DMS53 treated with DMSO at 0.1 percent for 48 hours (cell line): ENCODE data around the gene PCCA.
"Not testable (repeated sequence)": the region's sequence is repeated elsewhere in the genome, so short reads cannot be mapped to it uniquely, and the experiment has no call there.

ENCODE experiments used
- DNase-seq: peaks from one replicate; lab custom pipeline; 2025; ENCODE audit not compliant: unreplicated experiment; lab: John Stamatoyannopoulos, UW

The PCCA gene

DNA sequence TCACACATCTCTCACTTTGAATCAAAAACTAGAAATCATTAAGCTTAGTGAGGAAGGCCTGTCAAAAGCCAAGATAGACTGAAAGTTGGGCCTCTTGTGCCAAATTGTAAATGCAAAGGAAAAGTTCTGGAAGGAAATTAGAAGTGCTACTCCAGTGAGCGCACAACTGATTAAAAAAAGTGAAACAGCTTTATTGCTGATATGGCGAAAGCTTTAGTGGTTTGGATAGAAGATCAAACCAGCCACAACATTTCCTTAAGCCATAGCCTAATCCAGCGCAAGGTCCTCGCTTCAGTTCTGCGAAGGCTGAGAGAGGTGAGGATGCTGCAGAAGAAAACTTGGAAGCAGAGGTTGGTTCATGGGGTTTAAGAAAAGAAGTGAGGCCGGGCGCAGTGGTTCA is 7.6 kb downstream of the PCCA start:
- no peak for DNase-seq

DNA sequence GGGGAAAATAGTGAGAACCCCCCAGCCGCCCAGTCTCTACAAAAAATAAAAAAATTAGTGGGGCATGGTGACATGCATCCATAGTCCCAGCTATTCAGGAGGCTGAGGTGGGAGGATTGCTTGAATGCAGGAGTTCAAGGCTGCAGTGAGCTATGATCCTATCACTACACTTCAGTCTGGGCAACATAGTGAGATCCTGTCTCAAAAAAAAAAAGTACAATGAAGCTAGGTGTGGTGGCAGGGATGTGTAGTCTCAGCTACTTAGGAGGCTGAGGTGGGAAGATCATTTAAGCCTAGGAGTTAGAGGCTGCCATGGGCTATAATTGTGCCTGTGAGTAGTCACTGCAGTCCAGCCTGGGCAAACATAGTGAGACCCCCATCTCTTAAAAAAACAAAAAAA is 8.9 kb downstream of the PCCA start:
- no peak for DNase-seq

DNA sequence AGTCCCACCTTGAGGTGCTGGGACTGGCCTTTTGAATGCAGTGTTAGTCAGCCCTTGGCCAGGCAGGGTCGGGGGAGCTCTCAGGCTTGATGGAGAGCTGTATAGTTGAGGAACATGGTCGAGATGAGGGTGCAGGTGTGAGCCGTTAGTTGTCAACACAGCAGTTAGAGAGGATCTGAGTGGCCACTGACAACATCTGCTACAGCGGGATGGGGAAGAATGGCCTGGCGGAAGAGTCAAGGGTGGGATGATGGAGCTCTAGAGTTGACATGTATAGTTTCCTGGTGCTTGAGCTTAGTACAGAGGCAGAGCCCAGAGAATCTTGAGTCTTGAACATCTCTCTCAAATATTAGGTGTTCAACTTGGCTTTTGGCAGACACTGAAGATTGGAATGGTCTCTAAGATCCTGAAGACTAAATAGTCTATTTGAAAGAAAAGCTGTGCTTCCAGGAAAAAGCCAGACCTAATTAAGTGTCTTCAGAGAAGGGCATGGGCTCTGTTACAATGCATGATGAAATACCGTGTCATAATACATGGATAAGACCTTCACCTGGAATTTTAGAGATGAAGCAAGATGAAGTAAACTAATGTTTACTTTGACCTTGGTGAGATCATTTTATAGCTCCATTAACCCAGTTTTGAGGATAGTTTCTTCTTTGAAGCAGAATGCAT is 9.7 kb downstream of the PCCA start:
- DNase-seq, result no peak

DNA sequence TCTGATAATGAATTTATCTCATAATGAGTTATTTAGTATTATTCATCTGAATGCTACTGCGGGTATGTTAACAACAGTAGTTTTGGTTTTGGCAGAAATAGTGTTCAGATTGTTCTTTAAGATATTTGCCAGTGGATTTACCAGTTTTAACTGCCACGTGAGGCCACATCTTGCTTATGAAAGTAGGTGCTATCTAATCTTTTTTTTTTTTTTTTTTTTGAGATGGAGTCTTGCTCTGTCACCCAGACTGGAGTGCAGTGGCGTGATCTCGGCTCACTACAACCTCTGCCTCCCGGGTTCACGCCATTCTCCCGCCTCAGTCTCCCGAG is 10.2 kb downstream of the PCCA start:
- DNase-seq, result not testable (repeated sequence)

DNA sequence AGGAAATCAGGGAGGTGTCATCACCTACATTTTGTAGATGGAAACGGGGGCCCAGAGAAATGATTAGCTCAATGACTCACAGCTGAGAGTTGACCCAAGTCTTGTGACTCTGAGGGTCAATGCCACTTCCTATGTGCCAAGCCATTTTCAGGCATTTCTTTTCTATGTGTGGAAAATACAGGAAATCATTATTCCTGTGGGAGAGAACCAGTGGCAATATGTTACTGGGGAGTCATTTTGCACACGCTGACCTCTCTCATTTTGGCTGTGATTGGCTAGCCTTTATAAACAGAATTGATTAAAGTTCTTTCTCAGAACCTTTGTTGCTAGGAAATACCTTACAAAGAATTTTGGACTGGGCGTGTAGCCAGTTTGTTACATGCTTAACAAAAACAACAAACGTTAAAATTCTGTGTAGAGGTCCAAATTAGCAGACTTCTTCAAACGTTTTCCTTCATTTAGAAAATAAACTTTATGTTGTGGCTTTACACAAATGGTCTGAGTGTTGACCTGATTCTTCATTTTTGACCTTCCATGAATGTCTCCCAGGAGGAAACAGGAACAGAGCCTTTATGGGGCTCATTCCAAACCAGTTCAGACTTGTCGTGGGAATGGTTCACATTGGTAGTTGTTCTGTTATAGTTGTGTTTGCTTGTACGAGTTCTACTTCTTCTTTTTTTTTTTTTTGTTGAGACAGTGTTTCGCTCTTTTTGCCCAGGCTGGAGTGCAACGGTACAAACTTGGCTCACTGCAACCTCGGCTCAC is 11.4 kb downstream of the PCCA start:
- no peak for DNase-seq

DNA sequence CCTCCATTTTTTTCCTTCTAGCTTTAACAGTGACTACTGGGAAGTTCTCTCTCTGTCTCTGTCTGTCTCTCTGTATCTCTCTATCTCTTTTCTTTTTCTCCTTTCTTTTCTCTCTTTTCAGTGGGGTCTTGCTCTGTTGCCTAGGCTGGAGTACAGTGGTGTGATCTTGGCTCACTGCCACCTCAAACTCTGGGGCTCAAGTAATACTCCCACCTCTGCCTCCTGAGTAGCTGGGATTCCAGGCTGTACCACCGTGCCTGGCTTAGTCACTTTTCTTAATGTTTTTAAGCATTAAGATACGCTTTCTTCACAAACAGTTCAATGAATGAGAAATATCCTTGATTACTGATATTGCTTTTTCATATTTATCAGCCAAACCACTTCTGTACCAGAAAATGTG is 13.1 kb downstream of the PCCA start:
- DNase-seq, result no peak

DNA sequence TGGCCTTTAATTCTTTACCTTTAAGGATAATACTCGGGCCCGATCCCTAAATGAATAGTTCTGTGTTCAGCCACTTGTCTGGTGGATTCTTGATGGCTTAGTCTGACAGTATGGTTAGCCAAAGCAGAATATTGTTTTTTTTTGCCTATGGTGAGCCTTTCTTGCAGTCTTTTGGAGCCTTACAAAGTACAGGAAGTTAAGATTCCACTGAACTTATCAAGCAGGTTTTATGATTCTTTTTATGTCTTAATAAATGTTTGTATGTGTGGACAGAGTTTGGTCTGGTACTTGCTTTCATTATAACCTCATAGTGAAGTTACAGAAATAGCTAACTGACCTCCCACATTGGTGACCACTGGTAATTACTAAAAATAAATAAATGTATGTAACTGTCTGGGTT is 17.1 kb downstream of the PCCA start:
- no peak for DNase-seq

DNA sequence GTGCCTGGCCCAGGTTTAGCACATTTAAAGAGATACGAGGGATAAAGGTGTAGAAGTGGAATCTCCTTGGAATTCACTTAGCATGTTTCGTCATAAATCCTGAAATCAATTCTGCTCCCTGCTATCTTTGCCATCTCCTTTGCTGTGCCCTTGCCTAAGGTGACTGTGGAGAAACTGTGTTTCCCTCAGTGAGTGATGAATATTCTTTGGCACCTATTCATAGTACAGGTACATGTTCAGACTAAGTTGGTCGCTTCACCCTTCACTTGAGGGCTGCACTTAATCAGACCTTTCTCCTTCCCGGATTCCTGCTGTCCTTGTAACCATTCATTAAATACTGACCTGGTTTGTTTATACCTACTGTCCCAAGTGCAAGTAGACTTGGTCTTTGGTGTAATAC is 17.8 kb downstream of the PCCA start:
- DNase-seq, result no peak

DNA sequence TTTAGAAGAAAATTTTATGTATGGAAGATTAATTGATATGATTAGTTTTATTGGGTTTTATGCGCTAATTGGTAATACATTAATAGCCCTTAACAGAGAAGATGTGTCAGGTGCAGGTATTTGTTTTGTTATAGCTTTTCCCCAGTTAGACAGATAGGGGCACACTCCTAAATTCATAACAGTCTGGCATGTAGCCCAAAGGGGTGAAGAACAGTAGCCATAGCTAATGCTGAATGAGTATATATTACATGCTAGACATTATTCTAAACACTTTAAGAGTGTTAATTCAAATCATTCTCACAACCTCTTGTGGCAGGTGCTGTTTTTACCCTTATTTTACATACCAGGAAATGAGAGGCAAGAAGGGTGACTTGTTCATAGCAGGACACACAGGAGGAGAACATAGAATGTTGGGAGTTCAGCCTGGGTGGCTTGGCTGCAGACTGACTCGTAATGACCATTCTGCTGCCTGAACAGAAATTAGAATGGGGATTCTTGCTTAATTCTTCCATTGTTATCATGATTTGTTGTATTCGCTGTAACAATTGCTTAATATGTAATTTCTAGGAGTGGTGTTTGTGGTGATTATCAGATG is 20.1 kb downstream of the PCCA start:
- DNase-seq, result no peak

DNA sequence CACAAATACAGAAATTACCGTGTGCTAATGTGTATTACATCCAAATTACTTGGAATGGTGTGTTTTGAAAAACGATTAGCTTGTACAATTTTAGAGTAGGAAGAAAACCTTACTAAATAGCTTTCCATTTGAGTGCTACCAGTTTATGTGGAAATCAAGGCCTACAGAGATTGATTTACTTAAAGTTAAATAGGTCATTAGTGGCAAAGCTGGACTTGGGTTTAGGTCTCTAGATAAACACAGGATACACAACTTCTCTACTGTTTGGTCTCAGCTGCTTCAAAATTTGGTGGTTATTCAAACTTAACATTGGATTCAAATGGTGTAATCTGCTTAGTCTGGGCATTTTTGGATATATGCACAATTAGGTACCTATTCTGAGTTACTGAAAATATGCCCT is 21.4 kb downstream of the PCCA start:
- DNase-seq, result no peak

DNA sequence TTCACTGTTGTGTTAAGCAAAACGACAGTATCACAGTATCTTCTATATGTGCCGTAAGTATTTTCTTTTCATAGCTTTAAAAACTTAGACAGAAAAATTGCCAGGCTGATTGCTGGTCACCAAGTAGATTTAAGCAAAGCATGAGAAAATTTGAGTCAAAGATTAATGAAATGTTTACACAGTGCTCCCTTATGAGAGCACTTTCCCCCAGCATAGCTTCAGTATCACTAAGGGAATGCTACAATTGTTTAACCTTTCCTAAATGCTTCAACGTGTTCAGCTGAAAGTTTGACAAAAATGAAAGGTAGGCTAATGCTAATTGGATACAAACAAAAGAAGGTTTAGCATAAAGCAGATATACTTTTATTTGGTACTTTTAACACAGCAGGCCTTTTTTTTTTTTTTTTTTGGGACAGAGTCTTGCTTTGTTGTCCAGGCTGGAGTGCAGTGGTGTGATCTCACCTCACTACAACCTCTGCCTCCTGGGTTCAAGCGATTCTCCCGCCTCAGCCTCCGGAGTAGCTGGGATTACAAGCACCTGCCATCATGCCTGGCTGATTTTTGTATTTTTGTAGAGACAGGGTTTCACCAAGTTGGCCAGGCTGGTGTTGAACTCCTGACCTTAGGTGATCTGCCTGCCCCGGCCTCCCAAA is 23.4 kb downstream of the PCCA start:
- DNase-seq, result no peak

DNA sequence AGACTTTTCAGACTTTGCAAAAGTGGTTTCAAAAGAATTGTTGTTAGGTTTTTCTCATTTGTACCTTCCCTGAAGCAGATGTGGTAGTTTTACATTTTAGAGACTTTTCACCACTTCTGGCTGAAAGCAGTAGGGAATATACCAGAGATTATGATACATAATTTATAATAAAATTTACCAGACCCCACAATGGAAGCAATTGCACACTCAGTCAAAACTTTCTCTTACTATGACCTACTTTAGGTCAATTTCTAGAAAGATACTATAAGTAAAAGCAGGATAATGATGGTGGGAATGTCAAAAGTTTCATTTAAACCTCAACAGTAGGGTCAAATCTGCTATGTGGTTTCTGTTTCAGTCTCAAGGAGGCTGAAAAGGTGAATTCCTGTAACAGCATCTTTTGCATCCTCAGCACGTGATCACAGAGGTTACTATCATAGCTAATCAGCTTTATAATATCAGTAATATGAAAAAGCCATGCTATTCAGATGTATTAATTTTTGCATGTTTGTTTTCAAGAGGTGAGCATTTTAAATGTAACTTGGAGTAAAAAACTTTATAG is 26.9 kb downstream of the PCCA start:
- no peak for DNase-seq

DNA sequence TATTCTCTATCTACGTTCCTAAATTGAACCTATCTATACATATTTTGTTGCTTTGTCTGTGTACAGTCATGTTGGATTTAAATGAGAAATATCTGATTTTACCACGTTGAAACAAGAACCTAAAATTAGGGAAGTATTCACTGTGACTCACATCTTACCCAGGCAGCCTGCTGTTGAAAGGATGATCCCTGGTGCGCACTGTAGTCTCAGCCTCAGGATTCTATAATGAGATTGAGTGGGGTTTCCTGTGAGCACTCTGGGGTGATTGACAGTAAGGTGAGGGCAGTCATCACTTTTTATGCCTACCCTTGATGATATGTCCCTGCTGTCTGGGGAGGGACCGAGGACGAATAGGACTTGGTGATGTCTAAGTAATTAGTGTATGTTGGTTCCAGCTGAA is 35.4 kb downstream of the PCCA start:
- DNase-seq, result no peak

DNA sequence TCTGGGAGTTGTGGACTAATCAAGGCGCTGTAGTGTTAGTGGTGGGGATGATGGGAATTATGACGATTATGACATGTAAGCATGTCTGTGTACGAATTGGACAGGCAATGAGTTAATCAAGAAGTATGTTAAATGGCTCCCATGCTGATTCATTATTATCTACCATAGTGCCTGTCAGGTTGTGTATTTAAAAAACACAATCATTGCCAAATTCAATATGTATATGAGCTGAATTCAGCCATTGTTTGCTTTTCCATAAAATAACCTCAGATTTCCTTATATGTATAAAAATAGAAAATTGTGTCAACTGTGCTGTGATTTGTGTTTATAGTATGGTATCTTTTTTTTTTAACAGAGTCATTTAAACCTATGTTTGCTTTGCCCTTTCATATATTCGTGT is 37.1 kb downstream of the PCCA start:
- no peak for DNase-seq

DNA sequence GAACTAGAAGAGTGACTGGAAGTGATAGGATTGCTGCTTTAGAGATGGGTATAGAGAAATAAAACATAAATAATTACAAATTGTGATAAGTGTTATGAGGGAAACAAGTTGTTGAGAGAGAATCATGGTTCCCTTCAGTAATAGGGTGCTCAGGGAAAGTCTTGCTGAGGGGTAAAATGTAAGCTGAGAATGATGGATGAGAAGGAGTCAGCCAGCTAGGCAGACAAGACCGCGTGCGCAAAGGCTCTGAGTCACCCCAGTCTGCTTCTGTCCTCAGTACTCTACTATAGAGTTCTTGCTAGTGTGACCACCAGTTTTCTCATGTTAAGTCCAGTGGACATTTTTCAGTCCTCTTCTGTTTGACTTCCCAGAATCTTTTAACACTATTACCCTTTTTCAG is 39.5 kb downstream of the PCCA start:
- no peak for DNase-seq

DNA sequence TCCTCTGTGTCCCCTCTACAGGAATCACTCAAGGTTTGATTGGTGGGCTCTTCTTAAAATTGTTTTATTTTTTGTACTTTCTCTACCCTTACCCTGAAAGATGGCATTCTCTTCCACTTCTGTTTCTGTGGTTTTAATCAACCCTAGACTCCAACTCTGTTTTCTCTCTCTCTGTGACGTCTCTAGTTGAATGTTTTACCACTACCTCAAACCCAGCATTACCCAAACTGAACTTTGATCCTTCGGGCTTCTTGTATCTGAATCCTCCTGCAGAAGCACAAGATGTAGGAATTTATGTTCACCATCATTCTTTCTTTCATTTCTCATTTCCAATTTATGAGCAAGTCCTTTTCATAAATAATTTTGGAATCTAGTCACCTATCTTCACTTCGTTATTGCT is 39.9 kb downstream of the PCCA start:
- DNase-seq, result no peak

DNA sequence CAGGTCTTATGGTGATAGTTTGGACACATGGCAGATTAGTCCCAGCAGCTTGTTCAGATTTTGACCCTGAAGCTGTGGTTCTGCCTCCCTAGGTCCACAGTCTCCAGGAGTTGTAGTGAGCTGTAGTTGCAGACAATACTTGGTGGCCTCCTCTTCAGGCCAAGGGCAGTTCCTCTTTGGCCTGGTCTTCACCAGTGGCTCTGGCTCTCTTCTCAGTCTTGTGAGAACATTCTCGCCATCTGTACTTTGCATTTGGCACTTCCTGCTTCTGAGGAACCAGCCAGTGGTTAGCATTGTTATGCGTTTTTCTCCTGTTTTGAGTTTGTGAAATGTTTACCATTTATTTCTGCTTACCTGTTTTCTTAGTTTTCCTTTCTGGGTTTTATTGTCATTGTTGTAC is 40.7 kb downstream of the PCCA start:
- DNase-seq, result no peak

DNA sequence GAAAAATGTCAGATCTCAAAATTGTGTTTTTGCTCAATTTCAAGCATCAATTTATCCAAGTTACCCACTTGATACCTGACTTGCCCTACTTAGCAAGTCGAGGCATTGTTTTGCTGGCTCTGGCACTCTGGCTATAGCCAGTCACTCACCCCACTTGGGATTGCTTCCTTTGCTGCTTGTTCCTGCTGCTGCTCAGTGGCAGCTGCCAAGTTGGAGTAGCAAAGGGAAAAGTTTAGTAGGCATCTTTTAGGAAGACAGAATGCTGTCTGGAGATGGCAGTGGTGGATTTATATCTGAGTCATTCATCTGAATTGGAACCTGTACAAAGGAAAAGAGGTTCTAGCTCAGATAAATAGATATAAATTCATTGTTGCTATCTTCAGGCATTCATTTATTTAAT is 41.2 kb downstream of the PCCA start:
- no peak for DNase-seq

DNA sequence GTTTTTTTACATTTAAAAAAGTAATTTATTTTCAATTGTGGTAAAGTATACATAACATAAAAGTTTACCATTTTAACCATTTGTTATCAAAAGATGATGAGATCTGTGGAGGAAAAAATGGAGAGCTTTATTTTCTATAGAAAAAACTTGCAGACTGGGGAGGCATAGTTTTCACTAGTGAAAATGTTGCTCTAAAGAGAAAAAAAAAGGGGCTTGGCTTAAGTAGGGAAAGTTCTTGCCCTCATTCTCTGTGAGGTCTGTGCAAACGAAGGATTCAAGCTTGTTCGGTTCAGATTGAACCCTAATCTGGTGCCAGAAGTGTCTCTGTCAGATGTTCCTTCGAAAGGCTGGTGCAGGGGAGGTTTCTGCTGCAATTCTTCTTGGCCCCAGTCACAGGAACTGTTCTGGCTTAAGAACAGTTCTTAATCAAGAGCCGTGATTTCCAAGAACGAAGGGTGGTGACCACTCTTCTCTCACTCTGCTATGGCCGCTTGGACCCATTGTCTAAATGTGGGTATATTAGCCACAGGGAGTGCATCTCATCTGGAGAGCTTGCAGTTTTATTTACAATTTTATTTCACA is 42.1 kb downstream of the PCCA start:
- DNase-seq, result no peak

DNA sequence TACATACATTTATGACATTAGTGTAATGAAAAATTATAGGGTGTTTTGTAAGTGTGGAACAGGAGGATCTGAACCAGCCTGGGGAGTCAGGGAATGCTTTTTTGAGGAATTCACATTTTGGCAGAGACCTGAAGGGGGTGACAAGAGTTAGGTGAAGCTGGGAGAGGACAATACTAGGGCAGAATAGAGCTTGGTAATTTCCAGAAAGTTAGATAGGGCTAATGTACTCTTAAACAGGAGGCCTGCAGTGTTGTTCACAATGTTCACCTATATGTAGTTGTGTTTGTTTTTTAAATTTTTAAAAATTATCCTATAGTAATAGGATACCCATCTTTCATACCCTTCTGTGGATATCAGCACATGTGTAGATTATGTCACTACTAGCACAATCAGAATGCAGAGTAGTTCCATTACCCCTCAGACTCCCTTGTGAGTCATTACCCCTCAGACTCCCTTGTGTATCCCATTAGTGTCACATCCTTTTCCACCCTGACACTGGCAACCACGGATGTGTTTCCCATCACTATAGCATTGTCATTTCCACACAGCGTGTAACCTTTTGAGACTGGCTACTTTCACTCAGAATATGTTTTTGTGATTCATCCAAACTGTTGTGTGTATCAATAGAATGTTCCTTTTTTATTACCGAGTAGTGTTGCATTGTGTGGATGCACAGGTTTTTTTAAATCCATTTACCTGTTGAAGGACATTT is 43.1 kb downstream of the PCCA start:
- DNase-seq, result no peak
